ENCODE measurements around the gene IL21. TPM values are rescaled to one million over a fixed set of nuclear protein-coding genes. Genes with fewer than 3 reads are reported as not detected.
"Not testable (repeated sequence)": the region's sequence is repeated elsewhere in the genome, so short reads cannot be mapped to it uniquely, and the experiment has no call there.

Gene IL21
- total RNA-seq, 1 donor from 2014 or later = not detected

DNA sequence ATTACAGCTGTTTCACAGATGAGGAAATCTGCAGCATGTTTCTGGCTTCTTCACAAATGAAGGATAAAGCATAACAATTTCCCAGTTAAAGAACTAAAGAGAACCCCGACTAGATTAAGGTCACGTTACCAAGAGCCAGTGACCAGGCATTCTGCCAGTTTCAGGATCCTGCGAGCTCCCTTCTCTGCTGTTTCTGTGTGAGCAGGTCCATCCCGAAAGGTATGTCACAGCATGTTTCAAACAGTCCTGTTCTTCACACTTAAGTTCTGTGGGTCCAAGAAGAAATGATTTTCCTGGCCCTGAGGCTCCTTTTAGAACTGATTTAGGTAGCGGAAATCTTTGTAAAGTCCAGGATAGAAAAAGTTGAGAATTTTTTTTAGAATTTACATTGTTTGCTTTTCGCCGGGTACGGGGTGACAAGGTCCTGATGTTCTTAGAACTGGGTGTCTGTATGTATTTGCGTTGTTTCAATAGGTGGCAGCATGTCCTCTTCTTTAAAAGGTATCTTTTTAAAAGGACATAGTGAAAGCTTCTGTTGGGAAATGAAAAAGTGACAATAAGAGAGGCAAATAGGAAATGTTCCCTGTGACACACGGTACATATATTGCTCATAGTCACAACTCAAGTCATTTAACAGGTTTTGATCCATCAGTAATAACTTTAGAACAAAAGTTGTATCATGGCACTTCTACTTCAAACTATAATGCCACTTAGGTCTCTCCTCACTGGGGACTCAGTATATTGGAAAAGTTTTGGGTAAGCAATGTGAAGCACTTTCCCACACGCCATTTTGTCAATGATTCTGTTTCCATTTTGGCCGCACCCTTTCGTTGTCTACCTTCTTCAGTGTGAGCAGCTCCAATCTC is 18.4 kb downstream of the IL21 start:
- peak; percentile 74 for ATAC-seq (ENCODE audit: poor library complexity)
- intact Hi-C loops (cut with DNase I) = loop anchor here (5.0 to 10.0 kb wide), 2 partner anchors 115 to 322 kb away; partner anchors contain the start of gene NUDT6
- no peak for DNase-seq

DNA sequence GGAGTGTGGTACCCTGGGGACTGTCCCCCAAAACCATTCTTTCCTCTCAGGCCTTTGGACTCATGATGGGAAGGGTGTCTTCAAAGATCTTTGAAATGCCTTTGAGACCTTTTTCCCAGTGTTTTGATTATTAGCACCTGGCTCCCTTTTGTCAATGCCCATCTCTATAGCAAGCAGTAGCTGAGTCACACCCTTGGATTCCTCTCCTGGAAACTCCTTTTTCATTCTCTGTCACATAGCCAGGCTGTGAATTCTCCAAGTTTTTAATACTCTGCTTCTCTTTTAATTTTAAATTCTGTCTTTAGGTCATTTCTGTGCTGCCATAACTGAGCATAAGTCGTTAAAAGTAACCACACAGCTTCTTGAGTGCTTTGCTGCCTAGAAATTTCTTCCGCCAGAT is 29.7 kb downstream of the IL21 start:
- ATAC-seq (ENCODE audit: poor library complexity) (no peak), DNase-seq (no peak)
- intact Hi-C loops (cut with DNase I) = no loop called here

DNA sequence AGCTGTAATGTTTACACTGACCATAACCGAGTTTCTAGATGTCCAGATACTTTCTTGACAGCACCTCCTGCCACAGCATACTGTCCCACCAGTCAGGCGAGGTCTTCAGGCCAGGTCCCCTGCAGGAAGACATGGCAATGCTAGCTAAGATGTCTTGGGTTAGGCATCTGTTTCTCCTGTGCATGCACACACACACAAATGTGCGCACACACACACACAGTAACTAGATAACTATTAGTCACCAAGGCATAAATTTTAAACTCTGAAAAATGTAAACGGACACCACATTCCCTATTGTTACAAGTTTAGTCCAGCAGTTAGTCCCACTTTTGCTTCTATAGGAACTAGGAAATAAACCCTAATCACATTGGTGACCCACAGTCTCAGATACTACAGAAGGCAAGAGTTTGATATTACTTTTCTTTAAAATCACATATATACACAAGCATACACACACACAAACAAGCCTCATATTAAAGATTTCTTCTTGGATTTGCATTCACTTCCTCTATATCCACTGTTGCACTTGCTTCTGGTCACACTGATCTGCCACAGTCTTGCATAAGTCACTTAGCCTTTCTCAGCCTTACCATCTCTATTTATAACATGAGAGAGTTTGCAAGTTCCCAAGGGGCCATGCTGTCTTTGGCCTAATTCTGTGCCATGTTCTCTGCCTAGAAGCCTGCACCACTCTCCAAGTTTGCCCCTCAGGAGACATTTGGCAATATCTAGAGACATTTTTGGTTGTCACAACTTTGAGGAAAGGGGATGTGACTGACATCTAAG is 32.2 kb downstream of the IL21 start:
- ATAC-seq (ENCODE audit: poor library complexity) (peak; percentile 41), DNase-seq (no peak)
- intact Hi-C loops (cut with DNase I) = no loop called here

DNA sequence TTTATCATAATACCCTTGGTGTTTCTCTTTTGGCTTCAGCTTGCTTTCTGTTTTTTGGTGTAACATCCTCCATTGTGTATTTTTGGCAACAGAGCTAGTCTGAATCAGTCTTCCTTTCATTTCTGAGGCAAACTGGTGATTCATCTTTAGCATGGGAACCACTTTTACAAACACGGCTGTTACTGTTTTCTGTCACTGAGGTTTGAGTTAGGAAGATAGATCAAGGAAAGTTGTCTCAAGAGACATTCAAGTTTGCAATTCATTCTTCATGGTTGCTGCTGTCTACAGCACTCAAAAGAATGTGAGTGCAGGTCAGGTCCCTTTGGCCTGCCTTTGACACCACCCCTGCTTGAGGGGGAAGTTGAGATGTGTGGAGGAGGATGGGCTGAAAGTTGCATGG is 36.3 kb downstream of the IL21 start:
- DNase-seq = no peak
- intact Hi-C loops (cut with DNase I) = no loop called here
- ATAC-seq (ENCODE audit: poor library complexity) = no peak

DNA sequence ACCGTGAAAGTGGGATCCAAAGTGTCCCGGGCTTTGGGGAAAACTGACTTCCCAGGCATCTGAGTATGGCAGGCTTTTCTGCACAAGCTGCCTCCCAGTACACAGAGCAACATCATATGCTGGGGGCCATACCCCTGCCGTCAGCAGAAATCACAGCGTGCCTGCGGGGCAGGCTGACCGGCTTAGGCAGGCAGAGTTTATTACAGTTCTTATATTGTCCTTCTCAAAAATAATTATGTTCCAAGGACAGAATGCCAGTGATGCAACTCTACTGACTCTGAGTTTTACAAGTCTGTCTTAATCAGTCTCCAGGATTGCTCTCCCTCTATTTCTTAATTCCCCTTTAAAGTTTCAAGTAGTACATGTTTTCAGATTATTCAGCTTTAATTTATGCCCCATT is 37.0 kb downstream of the IL21 start:
- ATAC-seq (ENCODE audit: poor library complexity) = no peak
- intact Hi-C loops (cut with DNase I) = no loop called here
- DNase-seq = no peak

DNA sequence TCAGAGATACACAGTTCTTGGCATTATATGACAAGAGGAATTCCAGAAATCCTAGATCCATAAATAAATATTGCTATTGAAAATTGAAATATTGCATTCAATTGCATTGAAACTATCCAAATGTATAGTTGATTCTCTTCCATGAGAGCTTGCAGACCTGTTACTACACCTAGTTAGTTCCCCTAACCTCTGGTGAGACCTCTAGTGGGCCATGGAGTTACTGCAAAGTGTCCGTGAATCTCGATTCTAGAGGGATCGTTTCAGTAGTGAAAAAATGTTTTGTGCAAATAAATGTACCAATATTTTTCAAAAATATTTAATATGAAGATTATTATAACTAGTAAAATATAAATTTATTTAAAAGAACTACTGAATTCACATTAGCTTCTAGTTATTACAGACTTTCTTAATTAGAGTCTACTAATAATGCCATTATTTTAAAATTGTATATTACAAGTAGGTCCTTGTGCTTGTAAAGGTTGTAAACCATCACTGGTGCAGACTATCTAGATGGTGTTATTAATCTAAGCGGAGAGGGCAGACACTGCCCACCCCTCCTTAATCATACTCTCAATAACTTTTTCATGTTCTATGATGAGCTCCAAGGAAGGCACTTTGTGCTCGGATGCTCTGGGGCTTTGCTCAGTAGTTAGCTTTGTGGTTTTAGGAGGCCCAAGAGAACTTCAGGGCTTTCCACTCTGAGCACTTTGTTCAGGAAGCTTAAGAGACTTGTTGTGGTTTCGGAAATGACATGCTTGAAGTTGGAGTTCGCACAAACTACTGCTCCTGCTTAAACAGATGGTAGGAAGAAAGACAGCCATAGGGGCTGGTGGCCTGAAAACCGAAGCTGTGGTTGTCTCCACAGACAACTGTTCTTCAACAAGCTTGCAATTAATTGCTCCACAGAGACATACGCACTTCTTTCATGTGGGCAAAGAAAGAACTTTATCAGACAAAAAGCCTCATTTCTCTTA is 42.8 kb downstream of the IL21 start:
- intact Hi-C loops (cut with DNase I) = no loop called here
- ATAC-seq (ENCODE audit: poor library complexity) (no peak), DNase-seq (no peak)

DNA sequence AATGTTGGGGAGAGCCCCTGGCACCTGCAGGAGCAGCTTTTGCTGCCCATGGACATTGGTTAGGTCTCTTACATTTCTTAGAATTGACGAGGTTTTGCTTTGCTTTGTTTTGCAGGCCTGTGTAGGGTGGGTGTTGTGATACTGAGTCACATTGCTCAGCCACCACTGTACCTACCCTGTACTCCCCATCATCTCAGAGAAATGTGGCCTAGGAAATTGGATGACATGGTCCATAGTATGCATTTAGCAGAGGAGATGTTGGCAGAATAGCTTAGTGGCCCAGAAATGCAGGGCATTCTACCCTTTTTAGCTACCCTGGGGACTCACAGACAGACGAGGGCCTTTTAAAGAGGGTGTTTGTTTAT is 43.7 kb downstream of the IL21 start:
- DNase-seq = no peak
- intact Hi-C loops (cut with DNase I) = no loop called here
- no peak for ATAC-seq (ENCODE audit: poor library complexity)

DNA sequence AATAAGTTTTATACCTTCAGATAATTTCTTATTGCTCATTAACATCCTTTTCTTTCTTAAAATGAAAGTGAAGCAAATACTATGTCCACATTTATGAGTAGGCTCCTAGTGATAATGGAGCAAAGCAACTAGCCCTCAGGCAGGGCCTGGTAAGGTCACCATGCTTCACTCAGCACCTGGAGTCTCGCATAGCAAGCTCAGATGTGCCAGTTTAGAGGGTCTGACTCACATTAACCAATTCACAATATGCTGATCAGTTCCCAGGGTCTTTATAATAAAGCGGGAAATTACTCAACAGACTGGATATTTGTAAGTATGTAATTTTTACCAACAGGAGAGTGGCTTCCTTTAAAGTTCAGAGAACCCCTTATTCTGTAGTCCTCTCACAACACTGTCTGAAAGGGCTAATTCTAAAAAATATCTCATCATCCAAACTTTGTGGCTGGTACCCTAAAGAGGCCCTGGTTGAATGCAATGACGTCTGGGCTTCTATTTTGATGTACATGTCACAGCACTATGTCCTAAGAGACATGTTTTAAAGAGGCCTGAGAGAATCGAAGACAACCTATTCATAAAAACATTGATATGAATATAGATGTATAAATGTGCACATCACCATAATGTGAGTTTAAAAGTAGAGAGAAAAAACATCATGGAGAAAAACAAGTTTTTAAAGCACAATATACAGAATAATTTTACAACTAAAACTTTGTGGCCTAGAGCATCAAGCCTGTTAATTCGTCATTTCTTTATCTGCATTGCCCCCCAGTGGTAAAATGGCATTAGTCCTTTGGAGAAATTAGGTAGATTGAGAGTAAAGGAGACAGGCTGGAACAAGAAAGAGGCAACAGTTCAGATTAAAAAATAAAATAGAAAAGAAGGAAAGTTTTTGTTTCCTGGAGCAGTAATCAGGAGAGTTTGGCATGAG is 44.3 kb downstream of the IL21 start:
- DNase-seq (no peak), ATAC-seq (ENCODE audit: poor library complexity) (peak; percentile 46)
- intact Hi-C loops (cut with DNase I) = no loop called here

DNA sequence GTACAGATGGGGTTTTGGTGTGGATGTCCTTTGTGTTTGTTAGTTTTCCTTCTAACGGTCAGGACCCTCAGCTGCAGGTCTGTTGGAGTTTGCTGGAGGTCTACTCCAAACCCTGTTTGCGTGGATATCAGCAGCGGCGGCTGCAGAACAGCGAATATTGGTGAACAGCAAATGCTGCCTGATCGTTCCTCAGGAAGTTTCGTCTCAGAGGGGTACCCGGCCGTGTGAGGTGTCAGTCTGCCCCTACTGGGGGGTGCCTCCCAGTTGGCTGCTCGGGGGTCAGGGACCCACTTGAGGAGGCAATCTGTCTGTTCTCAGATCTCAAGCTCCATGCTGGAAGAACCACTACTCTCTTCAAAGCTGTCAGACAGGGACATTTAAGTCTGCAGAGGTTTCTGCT is 46.5 kb downstream of the IL21 start:
- DNase-seq; ATAC-seq (ENCODE audit: poor library complexity); intact Hi-C loops (cut with DNase I): not testable (repeated sequence)

DNA sequence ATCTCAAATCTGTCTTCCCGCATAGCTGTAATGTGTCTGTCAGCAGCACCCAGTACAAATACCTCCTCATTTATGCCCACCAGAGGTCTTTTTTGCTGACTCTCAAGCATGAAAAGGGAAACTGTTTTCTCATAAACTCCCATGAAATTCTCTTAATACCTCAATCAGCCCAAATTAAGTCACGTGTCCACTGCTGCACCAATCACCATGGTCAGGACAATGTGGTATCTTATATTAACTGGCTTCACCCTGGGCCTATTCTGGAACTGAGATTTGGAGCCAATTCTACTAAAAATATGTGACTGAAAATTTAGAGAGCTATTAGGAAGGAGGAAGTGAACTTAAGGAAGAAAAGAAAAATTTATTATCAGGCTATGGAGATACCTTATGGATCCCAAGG is 58.4 kb downstream of the IL21 start:
- no peak for DNase-seq
- ATAC-seq (ENCODE audit: poor library complexity) = no peak
- intact Hi-C loops (cut with DNase I) = no loop called here

Other genes starting within 250 kb of the IL21 start
- gene ADAD1, start 242.1 kb downstream of the IL21 start, total RNA-seq = not detected
- not detected for gene IL2, start 164.3 kb downstream of the IL21 start, total RNA-seq
- gene BBS12, start 111.6 kb upstream of the IL21 start, total RNA-seq = 4.9 TPM
- 4.9 TPM for gene FGF2, start 205.8 kb upstream of the IL21 start, total RNA-seq

Data from Right ventricle myocardium superior (tissue), 1 donor.